Cerebellar nuclear complex (tissue), 1 donor: ENCODE measurements around the gene DENND1A.
"Not testable (repeated sequence)": the region's sequence is repeated elsewhere in the genome, so short reads cannot be mapped to it uniquely, and the experiment has no call there.

Experiments used
- DNase-seq, 2 experiments: peaks; one replicate each; lab custom pipeline; 2025; lab: John Stamatoyannopoulos, UW

DENND1A gene

GRCh38 chr9:123411636-123412035, 518.3 kb downstream of the DENND1A start:
- no peak for DNase-seq

- no peak for DNase-seq
Observed at GRCh38 chr9:123411191-123411590, 518.7 kb downstream of the DENND1A start.

- DNase-seq, result no peak
Observed at GRCh38 chr9:123410281-123410910, 519.5 kb downstream of the DENND1A start.

- DNase-seq, result no peak
Observed at GRCh38 chr9:123408313-123409262, 521.3 kb downstream of the DENND1A start.

GRCh38 chr9:123407217-123407851, 522.6 kb downstream of the DENND1A start:
- DNase-seq, result no peak

GRCh38 chr9:123406691-123407216, 523.2 kb downstream of the DENND1A start:
- no peak for DNase-seq

GRCh38 chr9:123406016-123406415, 523.9 kb downstream of the DENND1A start:
- no peak for DNase-seq

- DNase-seq, result no peak
Observed at GRCh38 chr9:123402981-123403509, 526.9 kb downstream of the DENND1A start.

GRCh38 chr9:123401879-123402513, 527.9 kb downstream of the DENND1A start:
- DNase-seq, result no peak

- no peak for DNase-seq
Observed at GRCh38 chr9:123400926-123401503, 528.9 kb downstream of the DENND1A start.

- no peak for DNase-seq
Observed at GRCh38 chr9:123399803-123400378, 530.0 kb downstream of the DENND1A start.

GRCh38 chr9:123398938-123399337, 531.0 kb downstream of the DENND1A start:
- DNase-seq, result not testable (repeated sequence)

- no peak for DNase-seq
Observed at GRCh38 chr9:123397975-123398374, 532.0 kb downstream of the DENND1A start.

- no peak for DNase-seq
Observed at GRCh38 chr9:123395689-123396511, 534.0 kb downstream of the DENND1A start.

- DNase-seq, result no peak
Observed at GRCh38 chr9:123395276-123395688, 534.6 kb downstream of the DENND1A start.

GRCh38 chr9:123394291-123395235, 535.4 kb downstream of the DENND1A start:
- no peak for DNase-seq

- DNase-seq, result no peak
Observed at GRCh38 chr9:123392802-123393201, 537.1 kb downstream of the DENND1A start.

- no peak for DNase-seq
Observed at GRCh38 chr9:123391946-123392345, 538.0 kb downstream of the DENND1A start.

GRCh38 chr9:123391233-123391632, 538.7 kb downstream of the DENND1A start:
- no peak for DNase-seq
